H9 (cell line): ENCODE results near the gene STAC2. TPM values are rescaled to one million over a fixed set of nuclear protein-coding genes. Genes with fewer than 3 reads are reported as not detected.

Source experiments
- DNase-seq: peaks from one replicate; pipeline ENCODE4 v3.0.0-alpha.2; 2017
- H2AFZ ChIP-seq: one replicate; pipeline ENCODE4 v1.6.1; 2013; ENCODE audit warnings: mild to moderate bottlenecking, low read length, control low read depth, moderate library complexity
- H2AK5ac ChIP-seq: 2 replicates; pipeline ENCODE4 v1.6.1; 2013; ENCODE audit warnings: low read length, control low read depth, mixed read lengths; ENCODE audit not compliant: insufficient read length
- H2BK120ac ChIP-seq: one replicate; pipeline ENCODE4 v1.6.1; 2013; ENCODE audit warnings: low read depth, mild to moderate bottlenecking, low read length, control low read depth, inconsistent platforms; ENCODE audit not compliant: poor library complexity, severe bottlenecking
- H2BK12ac ChIP-seq: 2 replicates; pipeline ENCODE4 v1.6.1; 2013; ENCODE audit warnings: low read length, control low read depth, mixed read lengths, low read depth; ENCODE audit not compliant: insufficient read length
- H2BK15ac ChIP-seq: 2 replicates; pipeline ENCODE4 v1.6.1; 2013; ENCODE audit warnings: low read depth, low read length, control low read depth
- H2BK20ac ChIP-seq: one replicate; pipeline ENCODE4 v1.6.1; 2013; ENCODE audit warnings: low read depth, mild to moderate bottlenecking, low read length, control low read depth, inconsistent platforms; ENCODE audit not compliant: poor library complexity, severe bottlenecking
- H2BK5ac ChIP-seq: 2 replicates; pipeline ENCODE4 v1.6.1; 2013; ENCODE audit warnings: low read length, control low read depth, mixed read lengths; ENCODE audit not compliant: insufficient read length
- H3K14ac ChIP-seq: 2 replicates; pipeline ENCODE4 v1.6.1; 2013; ENCODE audit warnings: low read length, control low read depth; ENCODE audit not compliant: insufficient read depth
- H3K18ac ChIP-seq: 2 replicates; pipeline ENCODE4 v1.6.1; 2013; ENCODE audit warnings: low read depth, mild to moderate bottlenecking, mixed read lengths, low read length, control low read depth; ENCODE audit not compliant: insufficient read length
- H3K23ac ChIP-seq: 2 replicates; pipeline ENCODE4 v1.6.1; 2013; ENCODE audit warnings: low read length, control low read depth, mixed read lengths, low read depth; ENCODE audit not compliant: insufficient read length
- H3K23me2 ChIP-seq: 2 replicates; pipeline ENCODE4 v1.6.1; 2013; ENCODE audit warnings: low read depth, mild to moderate bottlenecking, mixed read lengths, low read length, control low read depth; ENCODE audit not compliant: insufficient read length, poor library complexity, severe bottlenecking
- H3K27ac ChIP-seq: 2 replicates; pipeline ENCODE4 v1.5.1; 2013; ENCODE audit warnings: low read length, control low read depth, mixed read lengths, low read depth; ENCODE audit not compliant: insufficient read length
- H3K27me3 ChIP-seq: 2 replicates; pipeline ENCODE4 v1.6.1; 2013; ENCODE audit warnings: low read length, control low read depth, inconsistent platforms; ENCODE audit not compliant: insufficient read depth
- H3K4ac ChIP-seq: 2 replicates; pipeline ENCODE4 v1.6.1; 2013; ENCODE audit warnings: low read depth, mild to moderate bottlenecking, control low read depth, inconsistent platforms, low read length, moderate library complexity
- H3K4me1 ChIP-seq: 2 replicates; pipeline ENCODE4 v1.6.1; 2013; ENCODE audit warnings: low read length, control low read depth, inconsistent platforms; ENCODE audit not compliant: insufficient read depth
- H3K4me2 ChIP-seq: 2 replicates; pipeline ENCODE4 v1.6.1; 2013; ENCODE audit warnings: low read length, control low read depth, mixed read lengths; ENCODE audit not compliant: insufficient read length, insufficient read depth
- H3K56ac ChIP-seq: 2 replicates; pipeline ENCODE4 v1.6.1; 2013; ENCODE audit warnings: low read depth, mild to moderate bottlenecking, mixed read lengths, low read length, control low read depth; ENCODE audit not compliant: insufficient read length
- H3K79me1 ChIP-seq: 2 replicates; pipeline ENCODE4 v1.6.1; 2013; ENCODE audit warnings: low read depth, mild to moderate bottlenecking, moderate library complexity, low read length, control low read depth, inconsistent platforms; ENCODE audit not compliant: insufficient read depth, poor library complexity, severe bottlenecking
- H3K79me2 ChIP-seq: 2 replicates; pipeline ENCODE4 v1.6.1; 2013; ENCODE audit warnings: low read length, control low read depth, inconsistent platforms; ENCODE audit not compliant: insufficient read depth
- H3K9ac ChIP-seq: 2 replicates; pipeline ENCODE4 v1.6.1; 2013; ENCODE audit warnings: low read length, control low read depth, mixed read lengths; ENCODE audit not compliant: insufficient read length; ENCODE audit errors: extremely low read depth
- H3K9me3 ChIP-seq: one replicate; pipeline ENCODE4 v1.6.1; 2013; ENCODE audit warnings: low read depth, low read length, inconsistent platforms; ENCODE audit not compliant: control insufficient read depth
- H3T11ph ChIP-seq: one replicate; pipeline ENCODE4 v1.6.1; 2013; ENCODE audit warnings: mild to moderate bottlenecking, low read length, control low read depth, inconsistent platforms
- H4K20me1 ChIP-seq: one replicate; pipeline ENCODE4 v1.6.1; 2013; ENCODE audit not compliant: control insufficient read depth, insufficient read length, insufficient read depth
- H4K5ac ChIP-seq: 2 replicates; pipeline ENCODE4 v1.6.1; 2013; ENCODE audit warnings: low read depth, mild to moderate bottlenecking, mixed read lengths, low read length, control low read depth; ENCODE audit not compliant: insufficient read length
- H4K8ac ChIP-seq: replicated peaks from 2 replicates; pipeline ENCODE4 v1.6.1; 2013; ENCODE audit warnings: low read length, control low read depth, mixed read lengths, low read depth; ENCODE audit not compliant: insufficient read length
- H4K91ac ChIP-seq: 2 replicates; pipeline ENCODE4 v1.6.1; 2013; ENCODE audit warnings: low read depth, mild to moderate bottlenecking, moderate library complexity, mixed read lengths, low read length, control low read depth; ENCODE audit not compliant: insufficient read length
- H3K27ac Mint-ChIP-seq, 3 experiments: 2 replicates in 2 of 3; 3 replicates in 1 of 3; pipeline ENCODE4 v1.8.0; 2020 to 2021; ENCODE audit warnings: mixed read lengths in 3 of 3, mild to moderate bottlenecking in 1 of 3, moderate library complexity in 1 of 3
- H3K27me3 Mint-ChIP-seq: 2 replicates; pipeline ENCODE4 v1.8.0; 2021; ENCODE audit warnings: low read depth, mild to moderate bottlenecking, moderate library complexity, mixed read lengths
- H3K36me3 Mint-ChIP-seq, 3 experiments: 2 replicates in 2 of 3; 3 replicates in 1 of 3; pipeline ENCODE4 v1.8.0; 2020 to 2021; ENCODE audit warnings: low read depth in 3 of 3, mixed read lengths in 3 of 3; ENCODE audit not compliant: insufficient read depth in 1 of 3
- H3K4me1 Mint-ChIP-seq, 2 experiments: 2 replicates each; pipeline ENCODE4 v1.8.0; 2020; ENCODE audit warnings: mixed read lengths in 2 of 2
- H3K4me3 Mint-ChIP-seq, 2 experiments: 2 replicates in 1 of 2; 3 replicates in 1 of 2; pipeline ENCODE4 v1.8.0; 2020 to 2021; ENCODE audit warnings: mild to moderate bottlenecking in 2 of 2, mixed read lengths in 2 of 2, moderate library complexity in 1 of 2
- H3K9me3 Mint-ChIP-seq, 2 experiments: 2 replicates in 1 of 2; 3 replicates in 1 of 2; pipeline ENCODE4 v1.8.0; 2020; ENCODE audit warnings: mild to moderate bottlenecking in 2 of 2, mixed read lengths in 2 of 2, moderate library complexity in 1 of 2
- WGBS: extraction: QIAGEN DNeasy Blood & Tissue Kit; methylation state at CpG from one replicate; pipeline ENCODE4 v1.1.7; 2013; ENCODE audit warnings: missing lambda C conversion rate, low lambda C conversion rate, mixed read lengths; ENCODE audit not compliant: insufficient read length; ENCODE audit errors: extremely low coverage; 5-methylcytosine and 5-hydroxymethylcytosine counted together
- total RNA-seq: library from RNA; stranded (reverse); gene quantifications from 2 replicates; pipeline ENCODE4 v1.2.1, GENCODE V29; 2021
- TF ChIP-seq, protein P1 (sequence below): fragments of 200-600 bp; sonication (generic); conservative IDR thresholded peaks from 3 replicates; pipeline ENCODE4 v1.8.0; 2021; ENCODE audit warnings: antibody characterized with exemption, mild to moderate bottlenecking

STAC2 gene
- total RNA-seq, 1 experiment from 2014 or later, result 2.5 TPM

DNA sequence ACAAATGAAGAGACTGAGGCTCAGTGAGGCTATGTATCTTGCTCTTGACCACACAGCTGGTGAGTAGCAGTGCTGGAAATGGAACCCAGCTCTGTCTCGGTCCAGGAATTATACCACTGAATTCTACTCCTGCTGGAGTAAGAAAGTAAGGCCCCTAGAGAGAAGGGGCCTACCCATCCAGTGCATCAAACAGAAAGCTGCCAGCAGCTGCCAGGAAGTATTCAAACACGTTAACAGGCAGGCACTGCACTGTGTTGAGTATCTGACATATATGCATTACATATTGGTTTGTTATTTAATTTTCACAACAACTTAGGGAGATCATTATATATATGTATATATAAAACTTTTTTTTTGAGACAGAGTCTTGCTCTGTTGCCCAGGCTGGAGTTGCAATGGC lies 63.8 kb downstream of the STAC2 start:
- Histone ChIP-seq H2BK20ac (no peak overlapping the region), H2BK5ac (no peak overlapping the region), H3K9me3 (no peaks in the 10 kb centered on the region), H4K5ac (no peak overlapping the region), H2BK120ac (no peak overlapping the region), H3K79me2 (no peaks in the 10 kb centered on the region), H3K4me1 (no peaks in the 10 kb centered on the region), H3K4ac (no peak overlapping the region), H4K91ac (no peak overlapping the region), H2AK5ac (no peak overlapping the region), H3K56ac (no peak overlapping the region), H4K8ac (no peak overlapping the region), H3T11ph (no peak overlapping the region), H3K27me3 (peaks cover 9% of the 10 kb centered on the region; the same call in 1 of the 2 replicates), H3K23me2 (peaks cover 9% of the 10 kb centered on the region), H2BK15ac (no peak overlapping the region), H3K4me2 (no peak overlapping the region), H3K18ac (no peak overlapping the region), H2AFZ (no peak overlapping the region), H3K14ac (no peak overlapping the region), H3K9ac (no peak overlapping the region), H2BK12ac (no peak overlapping the region), H4K20me1 (no peaks in the 10 kb centered on the region), H3K79me1 (no peaks in the 10 kb centered on the region), H3K23ac (no peak overlapping the region), H3K27ac (no peak overlapping the region)
- Mint-ChIP-seq H3K4me1 (peaks cover 20 to 22% of the 10 kb centered on the region in 2 experiments), H3K27ac (no peak overlapping the region), H3K4me3 (no peak overlapping the region), H3K9me3 (no peaks in the 10 kb centered on the region; a peak in 2 of 5 replicates), H3K36me3 (no peaks in the 10 kb centered on the region), H3K27me3 (peaks cover 25% of the 10 kb centered on the region)
- no peak for DNase-seq
- TF ChIP-seq, protein P1, sequence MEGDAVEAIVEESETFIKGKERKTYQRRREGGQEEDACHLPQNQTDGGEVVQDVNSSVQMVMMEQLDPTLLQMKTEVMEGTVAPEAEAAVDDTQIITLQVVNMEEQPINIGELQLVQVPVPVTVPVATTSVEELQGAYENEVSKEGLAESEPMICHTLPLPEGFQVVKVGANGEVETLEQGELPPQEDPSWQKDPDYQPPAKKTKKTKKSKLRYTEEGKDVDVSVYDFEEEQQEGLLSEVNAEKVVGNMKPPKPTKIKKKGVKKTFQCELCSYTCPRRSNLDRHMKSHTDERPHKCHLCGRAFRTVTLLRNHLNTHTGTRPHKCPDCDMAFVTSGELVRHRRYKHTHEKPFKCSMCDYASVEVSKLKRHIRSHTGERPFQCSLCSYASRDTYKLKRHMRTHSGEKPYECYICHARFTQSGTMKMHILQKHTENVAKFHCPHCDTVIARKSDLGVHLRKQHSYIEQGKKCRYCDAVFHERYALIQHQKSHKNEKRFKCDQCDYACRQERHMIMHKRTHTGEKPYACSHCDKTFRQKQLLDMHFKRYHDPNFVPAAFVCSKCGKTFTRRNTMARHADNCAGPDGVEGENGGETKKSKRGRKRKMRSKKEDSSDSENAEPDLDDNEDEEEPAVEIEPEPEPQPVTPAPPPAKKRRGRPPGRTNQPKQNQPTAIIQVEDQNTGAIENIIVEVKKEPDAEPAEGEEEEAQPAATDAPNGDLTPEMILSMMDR, result no peak
- WGBS, result no CpG with 5 or more reads among the region's 2 CpGs

Other genes with a start within 250 kb of the STAC2 start
- gene PLXDC1, start 74.3 kb downstream of the STAC2 start, total RNA-seq, result 1.6 and 2.0 TPM in 2 replicates
- not detected in 2 replicates for gene ARL5C, start 59.8 kb downstream of the STAC2 start, total RNA-seq
- 17.5 and 20.0 TPM in 2 replicates for gene CACNB1, start 28.3 kb downstream of the STAC2 start, total RNA-seq
- 2,038 and 2,051 TPM in 2 replicates for gene RPL19, start 25.7 kb downstream of the STAC2 start, total RNA-seq
- 18.2 and 18.4 TPM in 2 replicates for gene FBXL20, start 175.7 kb upstream of the STAC2 start, total RNA-seq
- gene MED1, start 225.3 kb upstream of the STAC2 start, total RNA-seq, result 59.2 and 61.3 TPM in 2 replicates
- gene CDK12, start 235.5 kb upstream of the STAC2 start, total RNA-seq, result 87.6 and 87.9 TPM in 2 replicates